Measurements from ENCODE around the gene SLC38A9.

SLC38A9 gene

GRCh38 chr5:55634209-55634805 is 77.8 kb downstream of the SLC38A9 start:
- no peak for DNase-seq (ENCODE audit: low read depth)
- TF ChIP-seq MYC (IDR thresholded peaks at IDR 0.05; ENCODE audit: low read depth, low read length) (no peak), CTCF (IDR thresholded peaks at IDR 0.05; ENCODE audit: low read depth, low read length) (no peak), POLR2A (IDR thresholded peaks at IDR 0.05; ENCODE audit: extremely low read depth, insufficient read length) (no peak)
- TF ChIP-seq, protein P1, sequence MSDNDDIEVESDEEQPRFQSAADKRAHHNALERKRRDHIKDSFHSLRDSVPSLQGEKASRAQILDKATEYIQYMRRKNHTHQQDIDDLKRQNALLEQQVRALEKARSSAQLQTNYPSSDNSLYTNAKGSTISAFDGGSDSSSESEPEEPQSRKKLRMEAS (IDR thresholded peaks at IDR 0.05; ENCODE audit: low read depth, low read length) = no peak
- no peak overlapping the region for H3K4me3 ChIP-seq (ENCODE audit: low read depth, low read length)

DNA sequence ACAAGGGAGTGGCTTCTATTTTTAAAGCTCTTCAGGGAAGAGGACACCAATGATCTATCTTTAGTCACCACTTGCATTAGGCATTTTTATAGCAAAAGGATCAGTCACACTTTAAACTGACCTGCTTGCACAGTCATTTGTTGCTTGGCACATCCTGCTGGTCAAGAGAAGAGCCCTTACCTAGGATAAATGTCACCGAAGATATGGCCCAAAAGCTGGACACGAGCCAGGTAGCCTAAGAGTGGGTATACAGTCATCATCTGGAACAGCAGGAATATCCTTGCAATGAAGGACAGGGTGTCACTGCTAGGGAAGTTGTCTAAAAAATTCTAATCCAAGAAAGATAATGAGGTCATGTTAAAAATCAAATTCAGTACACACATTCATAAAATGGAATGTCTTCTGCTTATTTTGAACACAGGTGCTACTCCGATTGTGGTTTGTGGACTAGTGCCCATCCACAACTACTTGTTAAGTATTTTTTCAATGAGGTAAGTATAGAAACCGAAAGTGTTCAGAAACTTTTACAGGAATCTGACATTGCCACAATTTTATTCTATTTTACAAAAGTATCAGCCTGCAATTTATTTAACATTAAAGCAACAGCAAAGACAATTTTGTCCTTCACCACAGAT is 78.4 kb downstream of the SLC38A9 start:
- DNase-seq (ENCODE audit: low read depth) = no peak
- TF ChIP-seq, protein P1 (IDR thresholded peaks at IDR 0.05; ENCODE audit: low read depth, low read length) = no peak
- TF ChIP-seq CTCF (IDR thresholded peaks at IDR 0.05; ENCODE audit: low read depth, low read length) = no peak
- no peak overlapping the region for H3K4me3 ChIP-seq (ENCODE audit: low read depth, low read length)

DNA sequence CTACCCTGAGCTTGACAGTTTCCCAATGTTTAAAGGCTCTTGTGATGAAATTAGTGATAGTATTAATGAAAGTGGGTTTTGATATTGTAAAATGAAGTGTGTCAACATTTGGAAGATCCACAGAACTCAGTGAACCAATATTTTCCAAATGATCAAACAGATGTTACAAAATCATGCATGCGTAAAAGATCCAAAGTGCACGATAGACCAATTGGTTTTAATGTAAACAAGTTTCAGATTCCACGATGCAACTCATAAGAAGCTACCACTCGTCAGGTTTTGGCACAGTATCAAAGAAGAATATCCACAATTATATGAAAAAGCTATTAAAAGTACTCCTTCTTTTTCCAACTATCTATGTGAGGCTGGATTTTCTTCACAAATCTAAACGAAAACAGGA is 82.3 kb downstream of the SLC38A9 start:
- DNase-seq (ENCODE audit: low read depth) = no peak
- no peak overlapping the region for H3K4me3 ChIP-seq (ENCODE audit: low read depth, low read length)
- TF ChIP-seq, protein P1 (IDR thresholded peaks at IDR 0.05; ENCODE audit: low read depth, low read length) = no peak
- no peak for TF ChIP-seq POLR2A (IDR thresholded peaks at IDR 0.05; ENCODE audit: extremely low read depth, insufficient read length)
- no peak for TF ChIP-seq CTCF (IDR thresholded peaks at IDR 0.05; ENCODE audit: low read depth, low read length)
- no peak for TF ChIP-seq MYC (IDR thresholded peaks at IDR 0.05; ENCODE audit: low read depth, low read length)

- no peak for DNase-seq (ENCODE audit: low read depth)
- H3K4me3 ChIP-seq (ENCODE audit: low read depth, low read length) = no peak overlapping the region
Observed at GRCh38 chr5:55626790-55627189, 85.3 kb downstream of the SLC38A9 start.

DNA sequence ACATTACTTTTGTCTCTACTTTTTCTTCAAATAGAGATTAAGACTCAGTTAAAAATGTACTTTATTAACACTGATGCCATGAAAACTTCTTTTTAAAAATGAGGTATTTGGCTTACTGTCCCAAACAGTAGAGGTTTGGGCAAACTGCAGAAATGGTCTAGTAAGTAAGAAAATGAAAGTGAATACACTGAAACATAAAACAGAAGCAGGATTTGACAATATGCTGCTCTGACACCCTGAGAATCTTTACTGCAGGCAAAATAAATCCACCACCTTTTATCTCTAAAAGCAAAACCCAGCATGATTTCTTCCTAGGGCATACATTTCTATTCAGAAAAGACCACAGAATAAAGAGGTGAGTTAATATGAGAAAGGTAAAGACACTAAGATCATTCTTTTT is 86.2 kb downstream of the SLC38A9 start:
- H3K4me3 ChIP-seq (ENCODE audit: low read depth, low read length) = no peak overlapping the region
- no peak for DNase-seq (ENCODE audit: low read depth)
- TF ChIP-seq, protein P1 (IDR thresholded peaks at IDR 0.05; ENCODE audit: low read depth, low read length) = no peak
- TF ChIP-seq MYC (IDR thresholded peaks at IDR 0.05; ENCODE audit: low read depth, low read length) (no peak), CTCF (IDR thresholded peaks at IDR 0.05; ENCODE audit: low read depth, low read length) (no peak), POLR2A (IDR thresholded peaks at IDR 0.05; ENCODE audit: extremely low read depth, insufficient read length) (no peak)

More at GRCh38 chr5:55626790-55627189, 85.3 kb downstream of the SLC38A9 start:
- TF ChIP-seq, protein P1 (IDR thresholded peaks at IDR 0.05; ENCODE audit: low read depth, low read length) = no peak
- no peak for TF ChIP-seq MYC (IDR thresholded peaks at IDR 0.05; ENCODE audit: low read depth, low read length)
- TF ChIP-seq POLR2A (IDR thresholded peaks at IDR 0.05; ENCODE audit: extremely low read depth, insufficient read length) = no peak
- no peak for TF ChIP-seq CTCF (IDR thresholded peaks at IDR 0.05; ENCODE audit: low read depth, low read length)

Data from NB4 (cell line).